OCI-LY7 (cell line): ENCODE measurements around the gene FOXR1.

Experiments
- EZH2phosphoT487 ChIP-seq: fragments of 200-600 bp; sonication (generic); IDR thresholded peaks from 2 replicates; pipeline ENCODE4 v1.6.1; 2018; ENCODE audit warnings: low read depth, borderline replicate concordance, mild to moderate bottlenecking, mixed run types, antibody characterized with exemption, low read length, moderate library complexity, mixed read lengths
- TF ChIP-seq, protein P1 (sequence below): fragments of 200-600 bp; sonication (generic); conservative IDR thresholded peaks from 2 replicates; pipeline ENCODE4 v1.5.1; 2014; ENCODE audit warnings: mild to moderate bottlenecking, antibody characterized with exemption, low read length, moderate library complexity, mixed read lengths

DNA sequence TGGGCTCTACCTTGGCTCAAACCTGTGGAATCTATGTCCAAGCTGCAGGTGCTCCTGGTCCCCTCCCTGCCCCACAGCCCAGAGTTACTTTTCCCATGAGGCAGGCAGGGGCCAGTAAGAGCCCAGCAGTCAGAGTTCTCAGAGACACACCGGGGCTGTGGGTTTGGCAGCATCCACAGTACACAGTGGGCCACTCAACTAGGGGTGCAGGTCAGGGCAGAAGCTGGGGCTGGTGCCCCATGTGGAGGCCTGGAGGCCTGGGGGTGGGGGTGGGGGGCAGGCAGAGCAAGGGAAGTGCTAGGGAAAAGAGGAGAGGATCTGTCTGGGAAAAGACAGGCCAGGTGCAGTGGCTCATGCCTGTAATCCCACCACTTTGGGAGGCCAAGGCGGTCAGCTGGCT is 13.0 kb upstream of the FOXR1 start:
- no peak for TF ChIP-seq EZH2phosphoT487
- TF ChIP-seq, protein P1, sequence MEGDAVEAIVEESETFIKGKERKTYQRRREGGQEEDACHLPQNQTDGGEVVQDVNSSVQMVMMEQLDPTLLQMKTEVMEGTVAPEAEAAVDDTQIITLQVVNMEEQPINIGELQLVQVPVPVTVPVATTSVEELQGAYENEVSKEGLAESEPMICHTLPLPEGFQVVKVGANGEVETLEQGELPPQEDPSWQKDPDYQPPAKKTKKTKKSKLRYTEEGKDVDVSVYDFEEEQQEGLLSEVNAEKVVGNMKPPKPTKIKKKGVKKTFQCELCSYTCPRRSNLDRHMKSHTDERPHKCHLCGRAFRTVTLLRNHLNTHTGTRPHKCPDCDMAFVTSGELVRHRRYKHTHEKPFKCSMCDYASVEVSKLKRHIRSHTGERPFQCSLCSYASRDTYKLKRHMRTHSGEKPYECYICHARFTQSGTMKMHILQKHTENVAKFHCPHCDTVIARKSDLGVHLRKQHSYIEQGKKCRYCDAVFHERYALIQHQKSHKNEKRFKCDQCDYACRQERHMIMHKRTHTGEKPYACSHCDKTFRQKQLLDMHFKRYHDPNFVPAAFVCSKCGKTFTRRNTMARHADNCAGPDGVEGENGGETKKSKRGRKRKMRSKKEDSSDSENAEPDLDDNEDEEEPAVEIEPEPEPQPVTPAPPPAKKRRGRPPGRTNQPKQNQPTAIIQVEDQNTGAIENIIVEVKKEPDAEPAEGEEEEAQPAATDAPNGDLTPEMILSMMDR: no peak
